Activated CD8-positive, alpha-beta memory T cell treated with anti-CD3 and anti-CD28 coated beads for 36 hours (primary cell): ENCODE results near the gene GALE. TPM values are rescaled to one million over a fixed set of nuclear protein-coding genes. Genes with fewer than 3 reads are reported as not detected.
"Not testable (repeated sequence)": the region's sequence is repeated elsewhere in the genome, so short reads cannot be mapped to it uniquely, and the experiment has no call there.

Experiments
- CTCF ChIA-PET: fragments of 350-600 bp; sonication (Branson Sonifier 250); formaldehyde crosslinking; loops from one replicate; lab custom pipeline; 2021; ENCODE audit warnings: antibody characterized with exemption; lab: Charles Lee
- POLR2A ChIA-PET: fragments of 350-600 bp; sonication (Branson Sonifier 250); formaldehyde crosslinking; loops from one replicate; lab custom pipeline; 2021; ENCODE audit warnings: antibody characterized with exemption; lab: Charles Lee
- total RNA-seq, 2 experiments: library from RNA; stranded (reverse); gene quantifications; one replicate each; pipeline ENCODE4 v1.2.3, GENCODE V29; 2021

The GALE gene
- total RNA-seq, 2 experiments from 2014 or later = 66.8 to 71.3 TPM

- ChIA-PET CTCF (interaction anchor here (0.7 to 4.6 kb wide), 3 partner anchors 13 to 20 kb away, joined by 3 to 29 read pairs (median 5); partner anchors contain the start of gene PITHD1), POLR2A (interaction anchor here (3.0 kb wide), 1 partner anchor 19 kb away, joined by 17 read pairs; the partner anchor contains the start of gene PITHD1)
These were observed 2.8 kb downstream of the GALE start for GRCh38 chr1:23797478-23798448.

- ChIA-PET POLR2A (no interaction called here), CTCF (interaction anchor here (0.7 to 4.6 kb wide), 2 partner anchors 13 to 14 kb away, joined by 3 to 29 read pairs; no protein-coding TSS in a partner anchor)
These were observed 3.9 kb downstream of the GALE start for GRCh38 chr1:23796466-23797271.

- CTCF ChIA-PET = interaction anchor here (1.3 kb wide), 1 partner anchor 20 kb away, joined by 3 read pairs; no protein-coding TSS in a partner anchor
- POLR2A ChIA-PET = no interaction called here
These were observed 4.7 kb downstream of the GALE start for GRCh38 chr1:23795676-23796465.

GRCh38 chr1:23794732-23795182 lies 5.8 kb downstream of the GALE start:
- CTCF ChIA-PET = interaction anchor here (1.3 kb wide), 1 partner anchor 18 kb away, joined by 3 read pairs; no protein-coding TSS in a partner anchor
- POLR2A ChIA-PET = not testable (repeated sequence)

- POLR2A ChIA-PET = interaction anchor here (1.0 kb wide), 1 partner anchor 16 kb away, joined by 3 read pairs; the partner anchor contains the start of gene PITHD1
- CTCF ChIA-PET = interaction anchor here (0.8 to 1.7 kb wide), 3 partner anchors 14 to 110 kb away, joined by 3 to 5 read pairs (median 4); no protein-coding TSS in a partner anchor
These were observed 6.5 kb downstream of the GALE start for GRCh38 chr1:23793861-23794731.

GRCh38 chr1:23793018-23793781 lies 7.4 kb downstream of the GALE start:
- ChIA-PET CTCF (interaction anchor here (0.8 to 1.7 kb wide), 3 partner anchors 14 to 111 kb away, joined by 3 to 5 read pairs (median 4); no protein-coding TSS in a partner anchor), POLR2A (interaction anchor here (1.0 kb wide), 1 partner anchor 15 kb away, joined by 3 read pairs; the partner anchor contains the start of gene PITHD1)

GRCh38 chr1:23792151-23792945 lies 8.2 kb downstream of the GALE start:
- ChIA-PET CTCF (interaction anchor here (0.8 to 2.1 kb wide), 4 partner anchors 8 to 16 kb away, joined by 3 to 9 read pairs (median 4); partner anchors contain the start of gene GALE), POLR2A (interaction anchor here (0.6 to 1.9 kb wide), 6 partner anchors 7 to 171 kb away, joined by 3 to 6 read pairs (median 4); partner anchors contain the start of gene PITHD1)

GRCh38 chr1:23791516-23792047 lies 9.0 kb downstream of the GALE start:
- ChIA-PET POLR2A (interaction anchor here (0.6 to 1.9 kb wide), 6 partner anchors 8 to 171 kb away, joined by 3 to 6 read pairs (median 4); partner anchors contain the start of gene PITHD1), CTCF (interaction anchor here (0.6 to 2.1 kb wide), 5 partner anchors 9 to 47 kb away, joined by 3 to 9 read pairs (median 4); partner anchors contain the start of gene GALE)

GRCh38 chr1:23790696-23791515 lies 9.6 kb downstream of the GALE start, which contains the start of gene LYPLA2:
TSS of gene LYPLA2 (plus strand) at chr1:23791145. CDS start at chr1:23792683, 1,538 bp downstream.
- POLR2A ChIA-PET = interaction anchor here (0.6 to 1.9 kb wide), 4 partner anchors 9 to 13 kb away, joined by 3 to 5 read pairs (median 4); partner anchors contain the start of gene PITHD1
- CTCF ChIA-PET = interaction anchor here (0.6 to 2.1 kb wide), 5 partner anchors 10 to 46 kb away, joined by 3 to 9 read pairs (median 4); partner anchors contain the start of gene GALE

GRCh38 chr1:23788695-23789094 lies 11.9 kb downstream of the GALE start:
- ChIA-PET POLR2A (no interaction called here), CTCF (interaction anchor here (1.4 kb wide), 1 partner anchor 66 kb away, joined by 3 read pairs; no protein-coding TSS in a partner anchor)

GRCh38 chr1:23787701-23788100 lies 12.9 kb downstream of the GALE start:
- ChIA-PET POLR2A (interaction anchor here (0.6 kb wide), 1 partner anchor 25 kb away, joined by 7 read pairs; no protein-coding TSS in a partner anchor), CTCF (interaction anchor here (1.1 kb wide), 1 partner anchor 11 kb away, joined by 3 read pairs; no protein-coding TSS in a partner anchor)

- POLR2A ChIA-PET = no interaction called here
These were observed 15.7 kb downstream of the GALE start for GRCh38 chr1:23784846-23785245.

GRCh38 chr1:23783141-23783540 lies 17.4 kb downstream of the GALE start:
- CTCF ChIA-PET = interaction anchor here (0.6 kb wide), 1 partner anchor 208 kb away, joined by 3 read pairs; no protein-coding TSS in a partner anchor
- POLR2A ChIA-PET = not testable (repeated sequence)

More at GRCh38 chr1:23784846-23785245, 15.7 kb downstream of the GALE start:
- CTCF ChIA-PET = interaction anchor here (0.7 to 1.6 kb wide), 2 partner anchors 14 to 26 kb away, joined by 4 read pairs; no protein-coding TSS in a partner anchor
